M059J (cell line): ENCODE results near the gene JAG2. TPM values are rescaled to one million over a fixed set of nuclear protein-coding genes. Genes with fewer than 3 reads are reported as not detected.

ENCODE experiments used
- DNase-seq: peaks from one replicate; pipeline ENCODE4 v3.0.0-alpha.2; 2012; ENCODE audit warnings: low read depth
- total RNA-seq: library from RNA; depleted of rRNA; stranded (reverse); fragments of >200 nt; shearing (Covaris generic); gene quantifications from 2 replicates; pipeline ENCODE4 v1.2.3, GENCODE V29; 2014

The JAG2 gene
- total RNA-seq, 1 experiment from 2014 or later: 0.44 TPM

- no peak for DNase-seq
Measured at GRCh38 chr14:105165761-105166485, 2.7 kb downstream of the JAG2 start.

- no peak for DNase-seq
Measured at GRCh38 chr14:105165134-105165704, 3.4 kb downstream of the JAG2 start.

GRCh38 chr14:105163040-105163742 is 5.4 kb downstream of the JAG2 start:
- no peak for DNase-seq

GRCh38 chr14:105162669-105162979 is 6.0 kb downstream of the JAG2 start:
- DNase-seq: no peak

- no peak for DNase-seq
Measured at GRCh38 chr14:105161964-105162668, 6.5 kb downstream of the JAG2 start.

- no peak for DNase-seq
Measured at GRCh38 chr14:105161309-105161708, 7.3 kb downstream of the JAG2 start.

- no peak for DNase-seq
Measured at GRCh38 chr14:105160776-105161175, 7.8 kb downstream of the JAG2 start.

- DNase-seq: no peak
Measured at GRCh38 chr14:105159344-105159743, 9.2 kb downstream of the JAG2 start.

GRCh38 chr14:105158794-105159193 is 9.8 kb downstream of the JAG2 start:
- no peak for DNase-seq

GRCh38 chr14:105157872-105158271 is 10.7 kb downstream of the JAG2 start:
- DNase-seq: no peak

GRCh38 chr14:105156414-105157375 is 11.9 kb downstream of the JAG2 start:
- DNase-seq: no peak

GRCh38 chr14:105155681-105156413 is 12.7 kb downstream of the JAG2 start:
- DNase-seq: no peak

- no peak for DNase-seq
Measured at GRCh38 chr14:105155071-105155651, 13.4 kb downstream of the JAG2 start.

- DNase-seq: no peak
Measured at GRCh38 chr14:105154476-105154871, 14.1 kb downstream of the JAG2 start.

- DNase-seq: no peak
Measured at GRCh38 chr14:105153739-105154475, 14.7 kb downstream of the JAG2 start.

GRCh38 chr14:105153331-105153731 is 15.2 kb downstream of the JAG2 start:
- peak; percentile 25 for DNase-seq

- DNase-seq: no peak
Measured at GRCh38 chr14:105152794-105153241, 15.8 kb downstream of the JAG2 start.

GRCh38 chr14:105151838-105152793 is 16.5 kb downstream of the JAG2 start:
- no peak for DNase-seq
